H1 (cell line): Measurements from ENCODE around the gene SLC5A11. TPM values are rescaled to one million over a fixed set of nuclear protein-coding genes. Genes with fewer than 3 reads are reported as not detected.

Source experiments
- CTCF ChIA-PET: fragments of 300-600 bp; sonication (Branson Sonifier 250); formaldehyde crosslinking; loops from one replicate; lab custom pipeline; 2021; ENCODE audit not compliant: partially characterized antibody; lab: Charles Lee
- POLR2A ChIA-PET: fragments of 300-600 bp; sonication (Branson Sonifier 250); formaldehyde crosslinking; loops from one replicate; lab custom pipeline; 2021; ENCODE audit warnings: inconsistent platforms; ENCODE audit not compliant: partially characterized antibody; lab: Charles Lee
- DNase-seq, 2 experiments: peaks; one replicate each; pipeline versions ENCODE4 v3.0.0 to v3.0.0-alpha.2; 2010 to 2022; ENCODE audit warnings: low spot score in 2 of 2, low read depth in 1 of 2, mixed read lengths in 1 of 2
- FAIRE-seq: peaks from 2 replicates; lab custom pipeline; 2011; peaks lifted over from hg19 to GRCh38; lab: Jason Lieb, UNC
- H2AFZ ChIP-seq: 2 replicates; pipeline ENCODE4 v1.8.1; 2012; ENCODE audit warnings: low read length, inconsistent platforms
- H2AK5ac ChIP-seq: 2 replicates; pipeline ENCODE4 v1.6.1; 2013; ENCODE audit warnings: low read depth, low read length
- H2BK120ac ChIP-seq: replicated peaks from 2 replicates; pipeline ENCODE3; 2013; ENCODE audit warnings: low read depth, low read length, inconsistent platforms
- H2BK12ac ChIP-seq: 2 replicates; pipeline ENCODE4 v1.6.1; 2013; ENCODE audit warnings: low read depth, low read length
- H2BK15ac ChIP-seq: 2 replicates; pipeline ENCODE4 v1.6.1; 2013; ENCODE audit warnings: low read length
- H2BK20ac ChIP-seq: 2 replicates; pipeline ENCODE4 v1.6.1; 2013; ENCODE audit warnings: low read length
- H2BK5ac ChIP-seq: 2 replicates; pipeline ENCODE4 v1.6.1; 2013; ENCODE audit warnings: low read depth, low read length
- H3K14ac ChIP-seq: 2 replicates; pipeline ENCODE4 v1.6.1; 2013; ENCODE audit warnings: inconsistent platforms; ENCODE audit not compliant: insufficient read length
- H3K18ac ChIP-seq: 2 replicates; pipeline ENCODE4 v1.6.1; 2013; ENCODE audit warnings: low read length; ENCODE audit errors: extremely low read depth
- H3K23ac ChIP-seq: 2 replicates; pipeline ENCODE4 v1.6.1; 2013; ENCODE audit warnings: inconsistent platforms; ENCODE audit not compliant: insufficient read length
- H3K23me2 ChIP-seq: 2 replicates; pipeline ENCODE4 v1.6.1; 2013; ENCODE audit warnings: low read depth, low read length
- H3K27ac ChIP-seq: 2 replicates; pipeline ENCODE4 v1.6.1; 2011; ENCODE audit warnings: low read depth, low read length, inconsistent platforms
- H3K27me3 ChIP-seq, 4 experiments: replicated peaks in 1 of 4; 1 replicate in 1 of 4; 2 replicates in 3 of 4; pipeline versions ENCODE4 v1.6.1 to v1.8.1; 2011 to 2013; ENCODE audit warnings: low read length in 3 of 4, mild to moderate bottlenecking in 3 of 4, inconsistent platforms in 2 of 4, mixed read lengths in 2 of 4, moderate library complexity in 1 of 4; ENCODE audit not compliant: control insufficient read depth in 3 of 4, insufficient read depth in 3 of 4; ENCODE audit errors: extremely low read depth in 1 of 4
- H3K36me3 ChIP-seq, 4 experiments: 2 replicates each; pipeline versions ENCODE4 v1.6.1 to v1.8.1; 2011 to 2013; ENCODE audit warnings: mild to moderate bottlenecking in 4 of 4, low read length in 3 of 4, moderate library complexity in 2 of 4, control low read depth in 1 of 4, inconsistent platforms in 1 of 4; ENCODE audit not compliant: insufficient read depth in 4 of 4, control insufficient read depth in 2 of 4
- H3K4ac ChIP-seq: replicated peaks from 2 replicates; pipeline ENCODE3; 2013; ENCODE audit warnings: low read length, low read depth, mixed read lengths, inconsistent platforms; ENCODE audit not compliant: insufficient read length
- H3K4me1 ChIP-seq, 4 experiments: replicated peaks in 1 of 4; 1 replicate in 1 of 4; 2 replicates in 3 of 4; pipeline versions ENCODE4 v1.6.1 to v1.8.1; 2011 to 2013; ENCODE audit warnings: low read length in 3 of 4, inconsistent platforms in 2 of 4, mixed read lengths in 1 of 4; ENCODE audit not compliant: insufficient read depth in 4 of 4, control insufficient read depth in 3 of 4
- H3K4me2 ChIP-seq, 2 experiments: 2 replicates each; pipeline versions ENCODE4 v1.6.1 to v1.8.1; 2011 to 2013; ENCODE audit warnings: low read depth in 2 of 2, low read length in 2 of 2, control low read depth in 1 of 2, inconsistent platforms in 1 of 2, mild to moderate bottlenecking in 1 of 2; ENCODE audit not compliant: insufficient read depth in 1 of 2
- H3K4me3 ChIP-seq, 4 experiments: fragments of 200-600, 300-600 bp in 1 of 4; sonication (generic), shearing (Covaris generic), sonication (Bioruptor Twin) in 1 of 4; 2 replicates each; pipeline versions ENCODE4 v1.5.1 to v1.8.1; 2011 to 2016; ENCODE audit warnings: low read length in 4 of 4, low read depth in 3 of 4, control low read depth in 2 of 4, inconsistent platforms in 2 of 4, mild to moderate bottlenecking in 2 of 4, mixed read lengths in 1 of 4, moderate library complexity in 1 of 4; ENCODE audit not compliant: insufficient read depth in 2 of 4; ENCODE audit errors: extremely low read depth in 1 of 4
- H3K56ac ChIP-seq: replicated peaks from 2 replicates; pipeline ENCODE3; 2013; ENCODE audit warnings: low read depth, mild to moderate bottlenecking, mixed read lengths, low read length, inconsistent platforms; ENCODE audit not compliant: insufficient read length
- H3K79me1 ChIP-seq: 2 replicates; pipeline ENCODE4 v1.6.1; 2013; ENCODE audit warnings: low read depth, low read length, control low read depth
- H3K79me2 ChIP-seq, 2 experiments: 2 replicates each; pipeline versions ENCODE4 v1.6.1 to v1.8.1; 2012 to 2013; ENCODE audit warnings: low read length in 2 of 2, mild to moderate bottlenecking in 2 of 2, inconsistent platforms in 1 of 2; ENCODE audit not compliant: insufficient read depth in 2 of 2, control insufficient read depth in 1 of 2
- H3K9ac ChIP-seq, 4 experiments: replicated peaks in 1 of 4; 1 replicate in 1 of 4; 2 replicates in 3 of 4; pipeline versions ENCODE4 v1.6.1 to v1.8.1; 2011 to 2013; ENCODE audit warnings: low read depth in 3 of 4, low read length in 3 of 4, control low read depth in 2 of 4, mild to moderate bottlenecking in 2 of 4, moderate library complexity in 2 of 4, inconsistent platforms in 1 of 4; ENCODE audit errors: extremely low read depth in 1 of 4
- H3K9me3 ChIP-seq, 2 experiments: 2 replicates each; pipeline versions ENCODE4 v1.6.1 to v1.8.1; 2012 to 2013; ENCODE audit warnings: mild to moderate bottlenecking in 2 of 2, moderate library complexity in 2 of 2, control low read depth in 1 of 2, inconsistent platforms in 1 of 2, low read depth in 1 of 2, low read length in 1 of 2, mixed read lengths in 1 of 2; ENCODE audit not compliant: insufficient read depth in 2 of 2
- H4K20me1 ChIP-seq, 2 experiments: replicated peaks in 1 of 2; 2 replicates each; pipeline versions ENCODE3 to v1.8.1; 2011 to 2013; ENCODE audit warnings: inconsistent platforms in 2 of 2, low read length in 2 of 2, mild to moderate bottlenecking in 1 of 2; ENCODE audit not compliant: insufficient read depth in 2 of 2, control insufficient read depth in 1 of 2
- H4K5ac ChIP-seq: 2 replicates; pipeline ENCODE4 v1.6.1; 2013; ENCODE audit warnings: low read length, low read depth, mixed read lengths, inconsistent platforms; ENCODE audit not compliant: insufficient read length
- H4K8ac ChIP-seq: 2 replicates; pipeline ENCODE4 v1.8.0; 2013; ENCODE audit warnings: mild to moderate bottlenecking, moderate library complexity, low read length, inconsistent platforms; ENCODE audit not compliant: insufficient read depth; ENCODE audit errors: extremely low read depth
- H4K91ac ChIP-seq: replicated peaks from 2 replicates; pipeline ENCODE3; 2013; ENCODE audit warnings: low read length, mixed read lengths, inconsistent platforms; ENCODE audit not compliant: insufficient read length
- EZH2 ChIP-seq: fragments of 200-600 bp; sonication (generic); IDR thresholded peaks from 2 replicates; pipeline ENCODE4 v1.7.1; 2012; ENCODE audit warnings: low read depth, mild to moderate bottlenecking, moderate library complexity, low read length, inconsistent platforms; ENCODE audit not compliant: severe bottlenecking
- PHF8 ChIP-seq: fragments of 200-600 bp; sonication (generic); conservative IDR thresholded peaks from 2 replicates; pipeline ENCODE4 v1.7.1; 2012; ENCODE audit warnings: low read depth, mild to moderate bottlenecking, inconsistent platforms, low read length, moderate library complexity
- POLR2AphosphoS5 ChIP-seq: IDR thresholded peaks from 2 replicates; pipeline ENCODE4 v1.6.1; 2011; ENCODE audit warnings: low read depth, low read length
- RBBP5 ChIP-seq: IDR thresholded peaks from 2 replicates; pipeline ENCODE4 v1.7.1; 2012; ENCODE audit warnings: low read depth, mild to moderate bottlenecking, inconsistent platforms, low read length, moderate library complexity, borderline replicate concordance
- WGBS, 2 experiments: shearing (Covaris generic) in 1 of 2; methylation state at CpG; one replicate each; pipeline versions ENCODE4 v1.1.6 to v1.1.7; 2013 to 2015; ENCODE audit warnings: low lambda C conversion rate in 2 of 2, mixed read lengths in 2 of 2, inconsistent platforms in 1 of 2, low coverage in 1 of 2, missing lambda C conversion rate in 1 of 2; ENCODE audit not compliant: insufficient replicate concordance in 2 of 2, insufficient coverage in 1 of 2, insufficient read length in 1 of 2; ENCODE audit errors: extremely low coverage in 1 of 2, missing lambda C conversion rate in 1 of 2; 5-methylcytosine and 5-hydroxymethylcytosine counted together
- polyA plus RNA-seq, 7 experiments: library from polyadenylated mRNA; depleted of rRNA in 3 of 7; stranded (reverse) in 5 of 7; unstranded in 2 of 7; fragments of >200 nt in 5 of 7; fragments of 200-250 nt in 2 of 7; gene quantifications; 1 replicate in 5 of 7; 2 replicates in 1 of 7; 4 replicates in 1 of 7; pipeline versions ENCODE4 v1.2.1 to v1.2.3, GENCODE V29; 2011 to 2013; ENCODE audit warnings: missing spikeins in 2 of 7, mixed read lengths in 2 of 7
- total RNA-seq: library from RNA; stranded (reverse); fragmentation: NEBNext Ultra II Directional; extraction: Animal tissue kit (Norgen Biotek cat#: 25700); gene quantifications from 2 replicates; pipeline ENCODE4 v1.2.1, GENCODE V29; 2021

The SLC5A11 gene
- total and polyA plus RNA-seq, 2 of the 8 experiments (the other 6 are each of a cell fraction or from before 2014, with no cell fraction given), result 0.26 to 0.59 TPM

- Histone ChIP-seq H4K91ac (no peak overlapping the region), H3K27ac (no peak overlapping the region), H3K9me3 (no peaks in the 10 kb centered on the region), H2AK5ac (no peak overlapping the region), H2BK5ac (no peak overlapping the region), H4K8ac (no peak overlapping the region), H3K23me2 (no peaks in the 10 kb centered on the region), H3K4me1 (peaks cover 0 to 8% (median 5%) of the 10 kb centered on the region in 4 experiments; a peak in 4 of 7 replicates), H3K27me3 (no peaks in the 10 kb centered on the region), H3K9ac (no peak overlapping the region), H3K23ac (no peak overlapping the region), H3K14ac (no peak overlapping the region), H2BK12ac (no peak overlapping the region), H3K36me3 (peaks cover 0 to 9% (median 4%) of the 10 kb centered on the region in 4 experiments; a peak in 5 of 8 replicates), H4K5ac (no peak overlapping the region), H2BK120ac (no peak overlapping the region), H2AFZ (no peak overlapping the region), H2BK20ac (no peak overlapping the region), H3K79me2 (no peaks in the 10 kb centered on the region), H3K4me2 (no peak overlapping the region), H3K18ac (no peak overlapping the region), H3K4ac (no peak overlapping the region), H3K56ac (no peak overlapping the region), H3K79me1 (no peaks in the 10 kb centered on the region), H4K20me1 (no peaks in the 10 kb centered on the region), H2BK15ac (no peak overlapping the region), H3K4me3 (no peak overlapping the region)
- ChIA-PET POLR2A (no interaction called here), CTCF (interaction anchor here (1.0 kb wide), 2 partner anchors 11 to 31 kb away, joined by 3 to 4 read pairs; no protein-coding TSS in a partner anchor)
- TF ChIP-seq POLR2AphosphoS5 (no peak), PHF8 (no peak), EZH2 (no peak), RBBP5 (no peak)
- no peak for FAIRE-seq
- 95% methylated on average over 6 of the region's 6 CpGs; no CpG with 5 or more reads in 1 of the 2 experiments for WGBS, 2 experiments
- no peak for DNase-seq
Measured at GRCh38 chr16:24917236-24917635, 71.5 kb downstream of the SLC5A11 start.
